ENCODE results near the gene METTL15.

GRCh38 chr11:28315440-28315839 is 207.3 kb downstream of the METTL15 start:
- TF ChIP-seq CTCF (IDR thresholded peaks at IDR 0.05; ENCODE audit: poor library complexity) (no peak), EZH2 (IDR thresholded peaks at IDR 0.05; ENCODE audit: borderline replicate concordance) (no peak), EZH2phosphoT487 (IDR thresholded peaks at IDR 0.05; ENCODE audit: low read depth, severe bottlenecking, unreplicated experiment) (no peak)

Data from hepatocyte (in vitro differentiated cells).